NCI-H1436 (cell line): ENCODE results near the gene TRIM9.

ENCODE experiments used
- DNase-seq: peaks from one replicate; lab custom pipeline; 2025; lab: John Stamatoyannopoulos, UW

Gene TRIM9

DNA sequence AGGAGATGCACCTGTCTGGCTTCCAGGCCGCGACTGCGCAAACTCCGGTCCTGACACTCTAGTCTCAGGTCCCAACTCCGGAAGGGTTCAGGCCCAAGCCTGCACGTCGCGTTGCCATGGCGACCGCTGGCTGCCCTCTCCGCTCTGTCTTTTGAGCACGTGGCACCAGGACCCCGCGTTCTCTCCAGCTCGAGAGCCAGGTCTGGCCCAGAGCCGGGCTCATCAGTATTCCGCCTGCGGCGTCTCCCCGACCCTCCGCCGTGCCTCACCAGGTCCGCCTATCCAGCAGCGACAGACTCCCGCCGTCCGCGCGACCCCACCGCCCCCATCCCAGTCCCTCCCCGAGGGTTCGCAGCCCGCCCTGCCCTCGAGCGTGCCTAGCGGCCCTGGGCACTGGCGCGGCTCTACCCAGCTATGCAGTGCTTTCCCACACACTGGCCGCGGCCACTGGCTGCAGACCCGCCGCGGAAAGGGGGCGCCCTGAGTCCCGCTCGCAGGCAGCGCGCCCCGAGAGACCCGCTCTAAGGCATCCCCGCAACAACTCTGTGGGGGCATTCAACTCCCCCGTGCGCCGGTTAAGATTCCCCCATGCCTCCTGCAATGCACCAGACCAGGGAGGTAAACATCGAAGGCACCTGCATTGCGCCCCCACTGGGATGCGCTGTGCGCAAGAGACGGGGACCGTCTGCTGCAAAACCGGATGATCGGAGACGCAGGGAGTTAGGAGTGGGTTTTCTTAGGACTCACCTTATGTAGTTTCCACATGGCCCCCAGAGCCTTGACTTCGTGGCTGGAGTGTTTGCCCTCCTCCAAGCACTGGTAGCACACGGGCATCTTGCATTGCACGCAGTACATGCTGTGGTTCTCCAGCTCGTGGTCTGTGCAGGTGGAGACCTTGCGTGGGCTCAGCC lies 1.3 kb downstream of the TRIM9 start:
- DNase-seq: peak; percentile 66

GRCh38 chr14:51092965-51093364 lies 1.9 kb downstream of the TRIM9 start:
- DNase-seq: no peak

- no peak for DNase-seq
Measured at GRCh38 chr14:51089278-51089677, 5.6 kb downstream of the TRIM9 start.

GRCh38 chr14:51087031-51087441 lies 7.9 kb downstream of the TRIM9 start:
- DNase-seq: no peak

DNA sequence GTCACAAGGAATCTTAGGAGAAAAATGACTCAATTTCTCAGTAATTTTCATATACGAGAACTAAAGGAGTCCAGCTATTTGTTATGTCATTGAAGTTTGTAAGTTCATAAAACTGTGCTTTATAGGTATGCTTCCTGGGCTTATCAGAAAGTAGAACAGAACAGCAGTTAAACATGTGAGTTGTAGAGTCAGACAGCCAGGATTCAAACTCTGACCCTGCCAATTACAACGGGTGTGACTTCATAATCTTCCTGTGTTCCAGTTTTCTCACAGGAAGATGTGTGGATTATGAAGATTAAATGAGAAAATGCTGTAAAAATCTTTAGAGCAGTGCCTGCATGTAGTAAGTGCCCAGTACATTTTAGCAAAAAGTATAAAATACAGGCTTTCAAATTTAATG lies 8.9 kb downstream of the TRIM9 start:
- no peak for DNase-seq

- no peak for DNase-seq
Measured at GRCh38 chr14:51084962-51085361, 9.9 kb downstream of the TRIM9 start.

DNA sequence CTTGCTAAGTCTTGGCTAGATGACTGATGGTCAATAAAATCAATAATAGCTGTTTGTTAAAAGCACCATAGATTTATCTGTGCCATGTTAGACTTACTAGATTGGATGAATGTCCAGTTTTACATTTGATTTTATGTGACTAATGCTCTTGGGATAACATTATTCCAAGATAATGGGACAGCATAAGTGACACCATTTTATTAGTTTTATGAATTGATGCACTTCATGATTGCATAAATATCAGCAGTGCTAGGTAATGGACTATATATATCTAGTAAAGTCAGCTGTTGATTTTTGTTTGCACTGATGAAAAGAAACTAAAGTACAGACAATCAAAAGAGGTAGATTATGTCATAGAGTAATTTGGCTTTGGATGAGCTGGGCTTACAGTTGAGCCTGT lies 10.4 kb downstream of the TRIM9 start:
- DNase-seq: no peak

DNA sequence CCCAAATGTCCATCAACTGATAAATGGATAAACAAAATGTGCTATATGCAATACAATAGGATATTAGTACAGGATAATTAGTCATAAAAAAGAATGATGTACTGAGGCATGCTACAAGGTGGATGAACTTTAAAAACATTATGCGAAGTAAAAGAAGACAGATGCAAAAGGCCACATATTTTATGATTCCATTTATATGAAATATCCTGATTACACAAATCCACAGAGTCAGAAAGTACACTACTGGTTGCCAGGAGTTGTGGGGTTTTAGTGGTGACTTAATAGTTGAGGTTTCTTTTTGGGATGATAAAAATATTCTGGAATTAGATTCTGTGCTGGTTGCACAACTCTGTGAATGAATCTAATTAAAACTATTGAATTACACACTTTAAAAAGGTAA lies 12.6 kb downstream of the TRIM9 start:
- no peak for DNase-seq

- no peak for DNase-seq
Measured at GRCh38 chr14:51081712-51082111, 13.2 kb downstream of the TRIM9 start.

DNA sequence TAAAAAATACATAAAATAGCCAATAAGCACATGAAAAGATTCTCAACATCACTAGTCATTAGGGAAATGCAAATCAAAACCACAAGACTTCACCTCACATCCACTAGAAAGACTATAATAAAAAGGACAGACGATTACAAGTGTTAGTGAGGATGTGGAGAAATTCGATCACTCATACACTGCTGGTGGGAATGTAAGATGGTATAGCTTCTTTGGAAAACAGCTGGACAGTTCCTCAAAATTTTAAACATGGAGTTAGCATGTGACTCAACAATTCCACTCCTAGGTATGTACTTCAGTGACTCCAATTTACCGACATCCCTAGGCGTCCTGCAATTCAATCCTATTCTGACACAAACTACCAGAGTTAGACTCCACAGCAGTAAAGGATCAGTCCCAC lies 13.7 kb downstream of the TRIM9 start:
- no peak for DNase-seq

- no peak for DNase-seq
Measured at GRCh38 chr14:51080645-51081044, 14.3 kb downstream of the TRIM9 start.

- no peak for DNase-seq
Measured at GRCh38 chr14:51079489-51079888, 15.4 kb downstream of the TRIM9 start.

DNA sequence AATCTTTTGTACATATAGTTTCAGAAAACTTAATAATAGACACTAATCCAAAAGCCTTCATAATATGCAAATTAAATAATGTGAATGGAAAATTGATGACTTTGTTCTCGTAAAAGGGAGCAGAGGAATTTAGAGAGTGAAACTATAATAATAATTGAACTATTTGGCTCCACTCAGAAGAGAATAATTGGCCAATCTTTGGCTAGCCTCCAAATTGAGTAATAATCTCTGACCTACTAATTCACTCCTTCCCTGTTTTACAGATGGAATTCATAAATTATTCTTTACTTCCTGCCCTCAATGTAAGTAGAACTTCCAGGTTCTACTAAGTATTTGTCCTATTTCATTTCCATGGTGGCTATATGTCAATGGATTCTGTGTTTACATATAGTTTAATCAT lies 15.8 kb downstream of the TRIM9 start:
- no peak for DNase-seq

- DNase-seq: no peak
Measured at GRCh38 chr14:51074701-51075385, 20.1 kb downstream of the TRIM9 start.

- DNase-seq: no peak
Measured at GRCh38 chr14:51073731-51074130, 21.2 kb downstream of the TRIM9 start.

GRCh38 chr14:51072976-51073375 lies 21.9 kb downstream of the TRIM9 start:
- DNase-seq: no peak

DNA sequence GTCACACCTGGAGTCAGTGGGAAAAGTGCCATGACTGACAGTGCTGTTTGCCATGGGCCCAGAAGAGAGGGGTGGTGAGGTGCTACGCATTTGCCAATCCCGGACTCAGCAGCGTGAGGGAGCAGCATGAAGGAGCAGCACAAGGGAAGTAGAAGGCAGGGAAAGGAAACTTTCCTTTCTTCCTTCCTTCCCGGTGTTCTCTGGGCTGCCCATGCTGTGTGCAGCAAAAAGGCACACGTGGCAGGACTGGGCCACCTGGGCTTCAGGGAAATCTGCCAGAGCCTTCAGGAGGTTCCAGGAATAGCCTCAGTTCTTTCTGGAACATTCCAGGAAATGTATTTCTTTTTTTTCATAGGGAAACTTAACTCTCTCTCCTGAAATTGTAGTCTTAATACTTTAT lies 23.0 kb downstream of the TRIM9 start:
- no peak for DNase-seq

DNA sequence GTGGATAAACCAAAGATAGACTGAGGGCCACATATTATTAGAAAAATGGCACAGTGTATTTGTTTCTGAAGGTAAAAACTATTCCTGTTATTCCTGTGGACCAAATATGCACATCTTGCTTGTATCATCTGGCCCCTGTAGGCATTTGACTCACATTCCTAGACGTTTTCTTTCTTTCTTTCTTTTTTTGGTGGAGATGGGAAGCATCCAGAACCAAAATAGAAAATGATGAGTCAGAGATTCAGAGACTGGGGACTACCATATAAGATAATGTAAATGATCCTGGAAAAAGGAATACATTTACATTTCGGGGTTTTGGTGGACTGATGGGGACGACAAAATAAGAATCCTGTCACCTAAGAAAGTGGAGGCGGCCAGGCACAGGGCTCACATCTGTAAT lies 24.2 kb downstream of the TRIM9 start:
- DNase-seq: no peak

DNA sequence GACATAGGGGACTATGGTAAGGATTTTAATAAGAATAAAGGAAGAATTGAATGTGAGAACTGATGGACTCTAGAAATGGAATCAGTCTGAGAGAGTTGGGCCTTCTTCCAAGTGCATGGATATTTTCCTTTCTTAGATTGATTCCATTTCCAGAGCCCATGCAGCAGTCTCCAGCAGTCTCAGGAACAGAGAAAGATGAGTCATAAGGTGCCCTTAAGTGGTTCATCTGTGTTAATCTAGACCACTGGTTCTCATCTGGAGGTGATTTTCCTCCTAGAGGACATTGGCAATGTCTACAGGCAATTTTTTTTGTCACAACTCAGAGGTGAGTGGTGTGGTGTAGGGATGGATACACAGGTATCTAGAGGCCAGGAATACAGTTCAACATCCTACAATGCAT lies 25.9 kb downstream of the TRIM9 start:
- no peak for DNase-seq

- no peak for DNase-seq
Measured at GRCh38 chr14:51068268-51068667, 26.6 kb downstream of the TRIM9 start.

- DNase-seq: no peak
Measured at GRCh38 chr14:51067295-51067694, 27.6 kb downstream of the TRIM9 start.

DNA sequence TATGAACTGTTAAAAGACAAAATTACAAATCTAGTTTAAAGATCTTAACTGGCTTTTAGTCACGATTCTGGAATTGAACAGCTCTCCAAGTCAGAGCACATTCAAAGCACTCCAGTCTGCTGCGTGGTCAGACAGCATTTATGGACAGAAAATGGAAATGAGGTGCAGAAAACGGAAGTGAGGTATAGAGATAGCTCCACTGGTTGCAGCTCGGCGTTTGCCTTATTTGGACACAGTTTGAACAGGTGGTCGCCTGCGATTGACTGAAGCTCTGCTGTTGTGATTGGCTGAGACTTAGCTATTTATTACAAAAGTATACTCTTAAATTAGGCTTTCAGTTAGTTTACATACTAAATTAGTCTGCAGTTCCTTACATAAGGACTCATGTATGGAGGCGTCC lies 28.3 kb downstream of the TRIM9 start:
- DNase-seq: no peak

- no peak for DNase-seq
Measured at GRCh38 chr14:51059032-51059431, 35.9 kb downstream of the TRIM9 start.

- DNase-seq: no peak
Measured at GRCh38 chr14:51058382-51058781, 36.5 kb downstream of the TRIM9 start.
